Measurements from ENCODE around the gene CYB561D2.

CYB561D2 gene

DNA sequence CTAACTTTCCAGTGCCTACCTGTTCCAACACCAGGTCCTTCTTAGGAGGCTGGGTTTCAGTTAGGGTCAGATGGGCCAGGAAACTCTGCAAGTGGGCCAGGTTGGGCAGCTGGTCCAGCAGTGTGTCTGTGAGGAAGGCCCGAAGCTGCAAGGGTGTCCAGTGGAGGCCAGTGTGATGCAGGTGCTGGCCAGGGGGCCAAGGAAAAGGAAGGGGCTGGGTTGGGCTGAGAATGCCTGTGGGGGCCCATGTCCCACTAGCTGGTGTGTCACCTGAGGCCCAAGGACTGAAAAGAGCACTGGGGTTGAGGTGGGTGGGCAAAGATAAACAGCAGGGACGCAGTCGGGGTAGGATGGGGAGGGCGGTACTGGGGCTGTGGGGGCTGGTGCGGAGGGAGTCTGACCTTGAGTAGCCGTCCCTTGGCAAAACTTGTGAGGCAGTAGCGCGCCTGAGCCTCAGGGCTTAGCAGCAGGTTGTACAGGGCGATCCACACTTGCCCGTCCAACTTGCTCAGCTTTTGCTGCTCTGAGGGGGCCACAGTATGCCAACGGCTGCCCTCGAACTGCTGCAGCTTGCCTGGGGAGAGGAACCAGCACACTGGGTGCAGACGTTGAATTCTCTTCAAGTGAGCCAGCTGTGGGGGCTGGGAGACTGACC lies 8.5 kb upstream of the CYB561D2 start:
- DNase-seq = no peak

DNA sequence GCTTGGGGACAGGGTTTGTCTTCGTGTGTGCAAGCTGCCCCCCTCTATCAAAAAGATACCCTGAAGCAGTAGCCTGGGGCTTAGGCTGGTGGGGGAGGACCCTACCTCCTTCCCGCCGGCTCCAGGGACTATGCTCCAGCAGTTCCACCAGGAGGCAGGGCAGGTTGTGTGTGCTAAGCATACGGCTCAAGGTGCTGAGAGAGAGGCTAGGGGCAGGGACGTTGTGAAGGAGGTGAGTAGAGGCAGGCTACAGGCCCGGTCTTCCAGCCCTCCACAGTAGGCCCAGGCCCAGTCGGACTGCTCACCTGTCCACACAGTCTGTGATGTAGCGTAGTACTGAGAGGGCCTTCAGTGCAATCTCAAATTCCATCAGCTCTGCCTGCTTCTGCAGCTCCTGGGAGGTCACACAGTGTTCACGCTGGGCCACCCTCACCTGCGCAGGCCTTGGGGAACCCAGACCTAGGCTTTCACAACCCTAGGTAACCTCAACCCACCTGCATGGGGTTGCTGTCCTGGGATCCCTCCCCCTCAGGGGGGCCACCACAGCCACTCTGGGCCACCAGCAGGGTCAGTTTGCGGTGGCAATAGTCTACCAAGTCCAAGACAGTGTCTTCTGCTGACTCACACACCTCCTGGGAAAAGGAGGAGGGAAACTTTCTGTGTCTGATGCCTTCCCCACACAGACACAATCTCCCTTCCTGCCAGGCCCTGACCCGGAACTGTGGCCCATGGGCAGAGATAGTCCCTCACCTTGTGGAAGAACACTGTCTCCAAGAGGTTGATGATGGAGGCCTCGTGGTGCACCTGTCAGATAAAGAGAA lies 7.6 kb upstream of the CYB561D2 start:
- DNase-seq = no peak

DNA sequence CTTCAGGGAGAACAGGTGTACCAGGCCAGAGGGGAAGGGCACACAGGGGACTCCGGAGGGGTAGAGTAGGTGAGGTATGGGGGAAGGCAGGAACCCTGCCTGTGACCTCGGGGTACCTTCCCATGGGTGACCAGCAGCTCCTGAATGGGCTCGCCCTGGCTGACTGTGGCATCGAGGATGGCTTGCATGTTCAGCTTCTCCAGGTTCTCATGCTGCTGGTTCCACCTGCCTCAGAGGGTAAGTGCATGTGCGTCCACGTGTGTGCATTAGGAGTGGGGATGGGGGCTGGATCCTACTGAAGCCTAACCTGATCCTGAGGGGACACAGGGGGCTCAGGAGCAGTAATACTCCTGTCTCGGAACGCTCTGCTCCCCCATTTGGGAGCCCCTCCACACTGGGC lies 5.7 kb upstream of the CYB561D2 start:
- DNase-seq = no peak

DNA sequence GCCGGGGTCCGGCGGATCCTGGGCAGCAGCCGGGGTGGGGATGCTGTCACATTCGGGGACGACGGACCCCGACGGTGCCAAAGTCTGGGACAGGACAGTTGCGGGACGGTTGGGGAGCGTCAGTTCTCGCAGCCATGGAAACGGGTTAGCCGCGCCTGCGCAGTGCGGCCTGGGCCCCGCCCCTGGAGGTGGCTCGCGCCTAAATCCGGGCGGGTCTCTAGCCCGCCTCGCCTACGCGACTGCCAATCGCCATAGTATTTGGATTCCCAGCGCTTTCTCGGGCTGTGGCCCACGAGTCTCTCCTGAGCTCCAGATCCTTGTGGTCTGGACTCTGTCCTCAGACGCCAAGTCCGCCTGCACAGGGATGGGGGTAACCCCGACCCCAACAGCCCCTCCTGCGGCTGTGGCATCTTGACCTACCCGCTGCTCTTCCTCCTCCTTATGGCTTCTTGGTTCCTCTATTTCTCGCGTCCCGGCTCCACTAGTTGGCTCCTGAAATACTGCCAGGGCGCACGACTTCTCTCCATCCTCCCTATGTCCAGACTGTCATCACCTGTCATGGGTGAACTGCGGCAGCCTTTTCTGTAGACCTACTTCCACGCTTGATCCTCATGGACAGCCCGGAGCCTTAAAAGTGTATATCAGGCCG lies 5.0 kb upstream of the CYB561D2 start, which contains the start of gene ZMYND10:
Gene ZMYND10 (minus strand): TSS at position 147 of the 649 bp plus-strand sequence. CDS start 153 bp downstream, outside the sequence.
- DNase-seq = peak; percentile 83 to 92 (median 88)

DNA sequence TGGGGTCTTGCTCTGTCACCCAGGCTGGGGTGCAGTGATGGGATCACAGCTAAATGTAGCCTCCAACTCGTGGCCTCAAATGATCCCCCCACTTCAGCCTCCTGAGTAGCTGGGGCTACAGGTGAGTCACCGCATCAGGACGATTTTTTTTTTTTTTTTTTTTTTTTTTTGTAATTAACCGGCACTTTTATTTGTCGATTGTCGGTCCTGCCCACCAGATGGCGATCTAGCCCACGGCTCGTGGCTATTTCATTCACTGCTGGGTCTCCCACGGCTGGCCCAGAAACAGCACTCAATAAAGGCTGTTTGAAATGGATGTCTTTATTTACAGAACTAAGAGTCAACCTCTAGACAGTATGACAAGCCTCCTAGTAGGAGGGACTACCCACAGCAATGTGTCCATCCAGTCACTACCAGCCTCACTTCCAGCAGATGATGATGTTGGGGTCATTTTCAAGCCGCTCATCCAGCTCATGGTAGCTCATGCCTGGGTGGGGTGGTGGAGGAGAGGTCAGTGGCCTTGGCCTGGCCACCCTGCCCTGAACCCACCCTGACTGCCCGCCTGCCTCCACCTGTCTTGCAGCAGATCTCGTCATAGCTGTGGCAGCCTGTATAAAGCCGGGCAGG lies 3.4 kb upstream of the CYB561D2 start:
- peak; percentile 81 to 87 (median 85) for DNase-seq

DNA sequence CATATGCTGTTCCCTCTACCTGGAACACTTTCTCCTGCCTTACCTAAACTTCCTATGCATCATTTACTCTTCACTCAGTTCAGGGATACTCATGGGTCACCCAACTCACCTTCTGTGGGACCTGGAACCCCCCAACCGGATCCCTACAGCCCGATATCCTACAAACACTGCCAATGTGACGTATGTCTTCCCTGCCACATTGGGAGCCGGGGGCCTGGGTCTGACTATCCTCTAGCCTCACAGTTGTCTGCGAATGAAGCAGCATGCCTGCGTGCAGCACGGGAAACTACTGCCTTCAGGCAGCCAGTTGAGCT lies 492 bp upstream of the CYB561D2 start:
- no peak for DNase-seq

DNA sequence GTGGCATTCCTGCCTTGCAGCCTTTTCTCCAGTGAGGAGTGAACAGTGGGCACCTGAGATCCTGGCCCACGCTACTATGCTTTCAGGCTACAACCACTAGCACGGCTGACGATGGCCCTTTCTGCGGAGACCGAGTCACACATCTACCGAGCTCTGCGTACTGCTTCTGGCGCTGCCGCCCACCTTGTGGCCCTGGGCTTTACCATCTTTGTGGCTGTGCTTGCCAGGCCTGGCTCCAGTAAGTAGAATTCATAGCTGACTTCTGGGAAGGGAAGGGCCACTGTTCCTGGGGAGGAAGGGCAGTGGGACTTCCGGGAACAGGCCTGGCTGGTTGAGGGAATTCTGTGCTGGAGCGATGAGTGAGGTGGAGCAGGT lies 648 bp downstream of the CYB561D2 start:
- DNase-seq = no peak

DNA sequence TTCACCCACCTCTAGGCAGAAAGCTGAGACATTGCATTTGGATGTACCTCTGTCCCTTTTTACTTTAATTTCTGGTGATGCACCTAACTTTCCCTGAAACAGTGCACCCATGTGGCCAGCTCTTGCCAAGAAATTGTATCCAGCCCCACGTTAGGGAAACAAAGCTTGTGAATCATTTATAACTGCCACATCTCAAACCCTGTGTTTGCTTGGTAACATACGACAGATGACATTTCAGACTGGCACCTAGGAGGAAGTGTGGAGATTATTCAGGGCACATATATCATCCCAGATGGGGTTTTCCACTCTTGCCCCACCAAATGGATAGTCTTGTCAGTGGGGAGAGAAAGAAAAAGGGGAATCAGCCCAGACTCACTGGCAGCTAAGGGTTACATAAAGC lies 2.1 kb downstream of the CYB561D2 start:
- peak; percentile 88 to 94 (median 90) for DNase-seq

DNA sequence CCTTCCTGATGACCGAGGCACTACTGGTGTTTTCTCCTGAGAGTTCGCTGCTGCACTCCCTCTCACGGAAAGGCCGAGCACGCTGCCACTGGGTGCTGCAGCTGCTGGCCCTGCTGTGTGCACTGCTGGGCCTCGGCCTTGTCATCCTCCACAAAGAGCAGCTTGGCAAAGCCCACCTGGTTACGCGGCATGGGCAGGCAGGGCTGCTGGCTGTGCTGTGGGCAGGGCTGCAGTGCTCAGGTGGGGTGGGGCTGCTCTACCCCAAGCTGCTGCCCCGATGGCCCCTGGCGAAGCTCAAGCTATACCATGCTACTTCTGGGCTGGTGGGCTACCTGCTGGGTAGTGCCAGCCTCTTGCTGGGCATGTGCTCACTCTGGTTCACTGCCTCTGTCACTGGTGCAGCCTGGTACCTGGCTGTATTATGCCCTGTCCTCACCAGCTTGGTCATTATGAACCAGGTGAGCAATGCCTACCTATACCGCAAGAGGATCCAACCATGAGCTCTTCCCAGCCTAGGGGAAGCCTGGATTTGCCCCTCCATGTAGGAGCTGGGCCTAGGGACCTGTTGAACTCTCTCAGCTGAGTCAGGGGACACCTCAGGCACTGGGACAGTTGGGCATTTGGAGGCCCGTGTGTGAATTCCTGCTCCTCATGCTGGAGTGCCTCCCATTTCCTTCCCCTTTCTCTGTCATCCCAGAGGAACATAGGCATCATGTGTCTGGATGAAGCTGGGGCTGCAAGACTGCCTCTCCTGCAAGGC lies 2.8 kb downstream of the CYB561D2 start:
- DNase-seq = no peak

DNA sequence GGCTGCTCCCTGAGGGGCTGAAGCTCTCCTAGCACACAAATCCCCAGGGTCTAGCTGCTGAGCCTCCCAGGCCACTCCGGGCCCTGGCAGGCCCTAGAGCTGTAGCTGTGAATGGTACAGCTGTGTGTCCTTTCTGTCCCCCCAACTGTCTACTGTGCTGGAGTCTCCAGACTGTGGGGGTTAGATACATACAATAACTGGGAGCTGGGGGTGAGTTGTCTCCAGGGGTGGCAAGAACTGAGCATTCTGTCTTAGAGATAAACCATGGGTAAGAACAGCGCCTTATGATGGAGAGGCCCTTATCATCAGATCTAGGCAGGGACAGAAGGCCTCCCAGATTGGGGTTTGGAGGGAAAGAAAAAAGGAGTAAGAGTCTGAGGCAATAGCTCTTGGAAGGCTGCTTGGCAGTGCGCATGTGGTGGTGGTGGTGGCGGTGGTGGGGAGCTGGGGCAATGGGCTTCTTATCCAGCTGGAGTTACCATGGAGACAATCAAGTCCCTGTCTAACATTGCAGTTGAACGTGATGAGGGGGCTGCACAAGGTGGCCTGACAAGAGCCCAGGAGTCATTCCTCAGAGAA lies 3.6 kb downstream of the CYB561D2 start:
- no peak for DNase-seq

DNA sequence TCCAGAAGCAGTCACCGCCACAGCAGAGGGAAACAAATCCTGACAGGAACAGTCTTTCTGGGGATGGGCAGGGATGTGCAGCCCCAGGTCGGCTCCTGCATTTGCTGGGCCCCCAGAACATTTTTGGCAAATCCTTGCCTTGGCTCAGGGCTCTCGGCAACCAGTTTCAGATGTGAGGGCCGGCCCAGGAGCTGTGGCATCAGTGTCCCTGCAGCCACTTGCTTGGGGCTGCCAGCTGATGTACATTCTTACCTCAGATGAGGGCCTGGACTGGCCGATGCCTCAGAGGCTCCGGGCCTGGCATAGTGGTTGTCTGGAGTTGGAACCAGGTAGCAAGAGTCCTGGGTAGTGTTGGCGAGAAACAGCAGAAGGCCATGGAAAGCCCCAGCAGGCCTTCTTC lies 4.2 kb downstream of the CYB561D2 start:
- no peak for DNase-seq

DNA sequence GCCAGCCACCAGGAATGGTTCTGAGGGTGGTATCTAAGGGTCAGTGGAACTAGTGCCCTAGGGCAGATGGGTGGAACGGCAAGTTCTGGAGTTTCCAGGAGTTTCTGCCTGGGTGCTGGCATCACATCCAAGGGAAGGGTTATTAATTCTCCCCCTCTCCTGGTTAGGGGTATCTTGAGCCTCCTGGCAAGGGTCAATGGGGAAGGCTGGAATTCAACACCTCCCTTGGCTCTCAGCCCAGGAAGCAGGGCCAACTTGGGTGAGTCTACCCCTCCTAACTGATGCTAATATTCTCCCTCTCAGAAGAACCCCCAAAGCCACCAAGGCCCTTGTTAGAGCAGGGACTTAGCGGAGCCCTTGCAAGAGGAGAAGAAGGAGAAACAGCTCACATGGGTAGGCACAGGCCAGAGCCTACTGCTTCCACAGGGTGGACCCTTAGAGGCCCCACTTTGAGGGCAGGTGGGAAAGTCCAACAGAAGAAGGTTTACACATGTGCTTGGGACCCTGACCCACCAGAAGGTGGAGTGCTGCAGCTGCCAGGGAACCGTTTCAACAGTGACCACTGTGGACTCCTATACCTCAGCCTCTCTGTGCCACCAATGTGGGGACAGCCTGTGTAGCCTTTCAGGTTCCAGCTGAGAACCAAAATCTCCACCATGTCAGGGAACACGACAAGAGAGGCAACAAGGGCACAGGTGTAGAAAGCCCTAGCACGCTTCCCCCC lies 5.3 kb downstream of the CYB561D2 start:
- DNase-seq = no peak

DNA sequence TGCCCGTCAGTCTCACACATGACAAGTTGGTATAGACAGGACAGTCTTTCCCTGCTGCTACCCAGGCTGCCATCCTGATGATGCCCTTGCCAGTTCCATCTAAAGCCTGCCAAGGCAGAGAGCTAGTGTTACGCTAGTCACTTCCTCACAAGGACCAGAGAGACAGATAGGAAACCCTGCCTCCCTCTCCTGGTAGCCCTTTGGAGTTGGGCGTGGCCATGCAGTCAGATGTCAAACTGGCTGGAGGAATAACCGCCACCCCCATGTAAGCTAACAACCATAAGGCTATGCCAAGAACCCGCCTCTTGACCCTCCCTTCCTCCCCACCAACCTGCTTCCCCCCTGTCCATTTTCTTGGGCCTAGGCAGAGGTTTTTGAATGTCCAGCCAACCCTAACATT lies 5.9 kb downstream of the CYB561D2 start:
- DNase-seq = peak; percentile 51 to 63 (median 59)

DNA sequence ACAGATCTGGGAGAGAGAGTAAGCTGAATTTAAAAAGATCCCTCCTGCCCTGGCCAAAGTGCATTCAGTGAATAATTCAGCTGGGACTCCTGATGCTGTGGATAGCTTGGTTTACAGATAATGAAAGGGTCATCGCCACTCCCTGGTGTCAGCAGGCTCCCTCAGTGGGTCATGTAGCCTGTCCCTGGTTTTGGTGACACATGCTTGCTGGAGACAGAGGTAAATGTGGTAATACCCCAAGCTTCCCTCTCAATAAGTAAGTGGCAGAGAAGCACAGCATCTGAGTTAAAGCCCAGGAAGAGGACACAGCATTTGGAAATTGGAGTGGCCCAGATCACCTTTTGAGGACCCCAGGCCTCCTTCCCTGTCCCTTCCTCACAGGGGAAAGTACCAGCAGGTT lies 6.8 kb downstream of the CYB561D2 start:
- peak; percentile 46 to 57 (median 54) for DNase-seq

DNA sequence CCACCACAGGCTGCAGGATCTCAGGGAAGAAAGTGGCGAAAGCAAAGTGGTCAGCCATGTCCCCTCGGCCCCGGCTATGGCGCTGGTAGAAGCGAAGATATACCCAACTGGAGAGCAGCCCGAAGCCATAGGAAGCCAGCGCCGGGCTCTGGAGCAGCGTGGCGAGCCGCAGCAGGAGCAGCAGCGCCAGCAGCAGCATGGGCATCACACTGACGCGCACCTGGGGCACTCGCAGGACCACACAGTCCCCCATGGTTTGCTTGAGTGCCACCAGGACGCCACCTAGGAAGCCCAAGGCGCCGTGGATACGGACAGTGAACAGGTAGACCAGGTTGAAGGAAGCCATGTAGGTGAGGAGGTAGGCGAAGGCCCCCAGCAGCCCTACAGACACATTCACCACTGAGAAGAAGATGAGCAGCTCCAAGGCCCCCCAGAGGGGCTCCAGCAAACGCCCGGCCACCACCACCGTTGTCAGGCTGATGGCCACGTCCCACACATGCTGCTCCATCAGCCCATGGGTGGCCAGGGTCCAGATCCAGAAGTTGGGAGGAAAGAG lies 7.8 kb downstream of the CYB561D2 start:
- no peak for DNase-seq

DNA sequence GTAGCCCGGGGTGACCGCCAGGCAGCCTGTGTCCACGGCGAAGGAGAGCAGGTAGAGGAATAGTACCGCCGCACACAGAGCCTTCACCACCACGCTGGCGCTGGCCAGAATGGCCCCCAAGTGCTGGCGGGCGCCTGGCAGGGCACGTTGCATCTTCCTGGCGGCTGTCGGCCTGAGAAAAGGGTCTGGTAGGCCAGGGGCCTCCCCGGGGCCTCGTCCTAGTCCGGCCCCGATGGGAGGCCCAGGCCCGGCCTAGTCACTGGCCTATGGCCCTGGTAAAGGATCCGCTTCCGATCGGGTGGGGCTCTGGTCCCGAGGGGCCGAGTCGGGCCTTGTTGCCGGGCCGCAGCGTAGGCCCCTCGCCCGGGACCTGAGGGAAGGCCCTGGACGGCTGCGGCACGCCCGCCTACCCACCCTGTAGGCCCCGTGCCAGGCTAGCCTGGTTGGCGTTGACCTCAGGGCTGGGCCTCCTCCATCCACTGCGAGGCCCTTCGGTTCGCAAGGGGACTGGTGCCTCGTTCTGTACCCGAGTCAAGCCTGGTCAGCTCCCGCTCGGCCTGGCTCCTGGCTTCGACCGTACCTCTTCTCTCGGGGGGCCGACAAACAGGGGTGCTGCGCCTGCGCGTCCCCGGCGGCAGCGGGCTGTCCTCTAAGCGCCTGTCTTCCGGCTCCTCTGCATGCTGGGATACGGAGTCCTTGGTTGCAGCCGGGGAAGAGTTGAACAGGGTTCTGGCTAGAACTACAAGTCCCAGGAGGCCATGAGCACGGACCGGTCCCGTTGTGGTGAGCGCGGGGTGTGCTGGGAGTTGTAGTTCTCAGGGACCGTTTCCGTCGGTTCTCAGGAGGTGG lies 8.5 kb downstream of the CYB561D2 start, which contains the start of gene TMEM115:
Gene TMEM115 (minus strand): TSS at position 611 of the 849 bp plus-strand sequence. CDS start 458 bp downstream, at position 153.
- peak; percentile 97 to 98 (median 97) for DNase-seq

DNA sequence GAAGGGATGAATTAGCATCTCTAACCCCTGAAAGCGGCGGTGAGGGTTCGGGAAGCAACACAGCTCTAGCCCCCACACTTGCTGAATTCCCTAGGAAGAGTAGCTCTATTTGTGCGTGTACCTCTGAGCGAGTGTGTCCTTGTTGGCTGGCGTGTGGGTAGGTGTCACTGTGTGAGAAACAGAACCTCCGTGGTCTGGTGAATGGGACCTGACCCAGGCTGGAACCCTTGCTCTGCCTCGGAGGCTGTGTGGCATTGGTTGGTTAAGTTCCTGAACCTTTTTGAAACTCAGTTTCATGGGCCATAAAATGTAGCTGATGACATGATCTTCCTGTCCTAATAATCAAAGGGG lies 9.1 kb downstream of the CYB561D2 start:
- no peak for DNase-seq

DNA sequence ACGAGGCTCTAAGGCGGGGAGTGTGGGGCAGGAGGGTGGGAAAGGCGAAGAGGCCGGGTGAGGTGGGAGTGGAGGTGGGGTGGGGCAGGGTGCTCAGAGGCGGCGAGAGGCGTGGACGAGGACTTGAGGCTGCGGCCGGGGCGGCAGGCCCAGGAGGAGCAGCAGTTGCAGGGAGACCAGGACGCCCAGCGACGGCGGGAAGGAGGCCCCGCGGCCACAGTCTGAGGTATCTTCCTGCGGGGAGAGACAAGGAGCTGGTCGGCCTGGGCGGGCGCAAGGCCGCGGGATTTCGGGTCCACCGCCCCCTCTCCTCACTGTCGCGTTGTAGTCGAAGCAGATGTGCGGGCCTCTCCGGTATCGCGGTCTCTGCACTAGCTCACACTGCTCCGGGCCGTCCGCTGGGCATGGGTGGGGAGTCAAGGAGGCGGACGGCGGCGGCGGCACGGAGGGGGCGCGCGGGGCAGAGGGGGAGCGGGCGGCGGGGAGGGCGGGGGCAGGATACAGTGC lies 14.0 kb downstream of the CYB561D2 start:
- DNase-seq = no peak

DNA sequence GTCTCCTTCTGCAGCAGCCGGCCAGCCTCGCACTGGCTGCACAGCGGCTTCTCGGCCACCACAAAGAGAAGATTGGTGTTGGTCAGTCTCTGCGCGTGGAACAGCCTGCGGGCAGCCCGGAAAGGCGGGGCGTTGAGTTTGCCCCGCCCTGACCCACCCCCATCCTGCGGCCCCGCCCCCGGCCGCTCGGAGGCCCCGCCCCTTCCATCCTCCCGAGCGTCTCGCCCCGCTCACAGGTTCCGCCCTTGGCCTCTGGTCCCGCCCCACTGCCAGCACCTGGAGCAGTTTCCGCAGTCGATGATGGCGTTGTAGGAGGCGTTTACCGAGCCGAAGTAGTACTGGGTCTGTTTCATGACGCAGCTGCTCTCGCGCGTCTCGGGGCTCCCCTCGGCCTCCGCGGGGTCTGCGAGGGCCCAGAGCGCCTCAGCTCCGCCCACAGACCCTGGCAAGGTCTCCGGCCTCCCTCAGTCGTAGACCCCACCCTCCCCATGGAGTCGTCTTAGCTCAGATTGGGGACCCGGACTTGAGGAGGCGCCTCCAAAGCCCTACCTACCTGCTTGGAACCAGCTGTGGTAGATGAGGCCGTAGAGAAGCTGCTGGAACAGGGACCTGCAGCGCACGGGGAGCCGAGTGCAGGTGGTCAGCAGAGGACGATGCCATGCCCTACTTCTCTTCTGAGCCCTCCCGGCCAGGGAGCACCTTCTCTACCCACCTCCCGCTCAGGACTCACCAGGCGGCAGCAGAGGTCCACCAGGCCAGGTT lies 14.6 kb downstream of the CYB561D2 start:
- peak; percentile 75 to 93 (median 86) for DNase-seq
